Activated CD4-positive, alpha-beta T cell treated with anti-CD3 and anti-CD28 coated beads, Interleukin-2, Interleukin-6, amounts not matched to agents 100 ng/mL and 50 ng/mL, durations not matched to agents 16 hours and 8 hours (primary cell): ENCODE results near the gene USH1C.

Experiments
- DNase-seq: peaks from one replicate; pipeline ENCODE4 v3.0.0-alpha.2; 2020

Gene USH1C

DNA sequence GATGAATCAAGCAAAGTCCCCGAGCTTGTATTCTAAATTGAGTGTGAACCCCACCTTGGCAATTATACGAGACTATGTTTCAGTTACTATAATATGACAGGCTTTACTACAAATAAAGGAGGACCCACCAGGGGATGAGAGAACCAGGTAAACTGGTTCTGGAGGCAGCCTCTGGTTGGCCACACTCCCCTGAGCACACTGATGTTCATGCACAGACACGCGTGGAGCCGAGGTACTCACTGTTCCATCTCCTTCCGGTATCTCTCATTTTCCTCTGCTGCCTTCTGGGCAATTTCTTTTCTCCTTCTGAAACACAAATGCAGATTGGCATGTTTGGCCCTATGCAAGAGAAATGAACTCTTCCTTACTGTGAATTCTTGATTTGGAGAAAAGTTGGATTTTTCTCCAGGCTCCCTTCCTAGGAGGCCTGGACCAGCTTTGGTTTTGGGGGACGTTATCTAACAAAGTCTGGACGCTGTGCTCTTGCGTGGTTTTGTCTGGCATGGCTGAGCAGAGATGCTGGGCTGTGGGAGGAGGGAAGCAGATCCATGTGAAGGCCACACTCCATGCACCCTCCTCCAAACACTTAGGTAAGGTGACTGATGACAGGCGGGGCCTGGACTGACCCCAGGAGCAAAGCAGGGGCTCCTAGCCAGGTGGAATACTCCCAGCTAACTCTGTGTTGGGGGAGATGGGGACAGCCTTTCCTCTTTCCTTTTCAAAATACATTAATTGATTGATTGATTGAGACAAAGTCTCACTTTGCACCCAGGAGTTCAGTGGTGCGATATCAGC lies 22.9 kb downstream of the USH1C start:
- no peak for DNase-seq

DNA sequence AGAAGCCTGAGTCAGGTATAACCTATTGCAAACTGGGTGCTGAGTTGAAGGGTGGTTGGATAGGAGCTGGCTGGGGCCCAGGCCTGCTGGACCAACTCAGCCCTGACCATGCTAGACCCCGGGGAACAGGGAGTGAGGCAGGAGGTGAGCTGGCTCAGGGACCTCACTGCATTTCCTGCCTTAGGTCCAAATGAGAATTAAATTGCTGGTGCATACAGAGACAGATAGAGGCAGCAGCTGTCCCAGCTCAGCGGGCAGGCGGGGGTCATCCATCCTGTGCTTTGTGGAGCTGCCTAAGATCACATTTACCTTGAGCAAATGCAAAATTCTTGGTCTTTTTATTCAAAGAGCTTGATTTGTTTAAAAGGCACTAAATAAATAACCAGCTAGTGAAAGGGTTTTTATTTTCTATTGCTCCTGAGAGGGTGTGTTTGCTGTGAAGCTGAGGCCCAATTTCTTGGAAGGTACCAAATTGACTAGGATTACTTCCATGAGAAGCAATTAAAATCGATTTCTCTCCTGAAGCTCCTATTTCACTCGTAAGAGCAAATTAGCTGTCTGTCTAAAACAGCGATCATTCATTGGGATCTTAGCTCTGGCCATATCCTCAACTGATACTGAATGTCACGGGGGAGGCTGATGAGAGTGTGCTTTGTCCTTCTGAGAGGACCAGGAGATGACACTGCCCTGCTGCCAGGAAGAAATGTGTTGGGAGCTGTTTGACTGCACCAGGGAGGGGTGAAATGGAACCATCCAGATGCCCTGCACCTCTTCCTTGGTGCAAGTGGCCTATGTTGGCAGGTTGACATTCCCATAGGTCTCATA lies 24.9 kb downstream of the USH1C start:
- DNase-seq: no peak

DNA sequence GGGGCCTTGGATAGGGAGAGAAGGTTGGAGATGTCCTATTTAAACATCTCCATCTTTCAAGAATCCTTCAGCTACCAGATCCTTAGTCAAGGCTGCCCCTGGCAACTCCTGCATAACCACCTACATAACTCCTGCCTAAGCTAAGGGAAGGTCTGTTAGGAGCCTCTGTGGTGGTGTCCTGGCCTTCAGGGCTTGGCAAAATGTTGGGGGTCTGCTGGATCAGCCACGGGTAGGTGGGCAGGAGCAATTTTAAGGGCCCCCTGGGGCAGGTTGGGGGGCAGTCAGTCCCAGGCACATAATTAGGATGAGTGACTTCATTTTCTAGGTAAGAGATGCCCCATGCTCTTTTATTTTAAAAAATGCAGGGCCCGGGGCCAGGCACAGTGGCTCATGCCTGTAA lies 25.9 kb downstream of the USH1C start:
- DNase-seq: no peak

DNA sequence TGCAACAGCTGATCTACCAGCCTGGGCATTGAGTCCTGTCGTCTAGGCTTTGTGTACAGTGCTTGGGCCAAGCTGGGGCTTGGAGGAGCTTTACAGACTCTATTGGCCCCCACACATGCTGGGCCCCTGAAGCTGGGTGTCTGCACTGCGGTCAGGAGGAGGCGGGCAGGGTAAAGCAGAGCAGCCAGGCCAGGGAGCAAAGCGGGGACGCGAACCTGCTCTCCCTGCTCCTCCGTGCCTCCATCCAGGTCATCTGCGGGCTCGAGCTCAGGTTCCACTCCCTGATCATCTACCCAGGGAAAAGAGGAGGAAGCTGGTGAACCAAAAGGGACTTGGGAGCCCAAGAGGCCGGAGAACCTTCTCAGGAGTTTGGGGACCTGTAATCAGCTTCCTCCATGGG lies 27.0 kb downstream of the USH1C start:
- DNase-seq: no peak

DNA sequence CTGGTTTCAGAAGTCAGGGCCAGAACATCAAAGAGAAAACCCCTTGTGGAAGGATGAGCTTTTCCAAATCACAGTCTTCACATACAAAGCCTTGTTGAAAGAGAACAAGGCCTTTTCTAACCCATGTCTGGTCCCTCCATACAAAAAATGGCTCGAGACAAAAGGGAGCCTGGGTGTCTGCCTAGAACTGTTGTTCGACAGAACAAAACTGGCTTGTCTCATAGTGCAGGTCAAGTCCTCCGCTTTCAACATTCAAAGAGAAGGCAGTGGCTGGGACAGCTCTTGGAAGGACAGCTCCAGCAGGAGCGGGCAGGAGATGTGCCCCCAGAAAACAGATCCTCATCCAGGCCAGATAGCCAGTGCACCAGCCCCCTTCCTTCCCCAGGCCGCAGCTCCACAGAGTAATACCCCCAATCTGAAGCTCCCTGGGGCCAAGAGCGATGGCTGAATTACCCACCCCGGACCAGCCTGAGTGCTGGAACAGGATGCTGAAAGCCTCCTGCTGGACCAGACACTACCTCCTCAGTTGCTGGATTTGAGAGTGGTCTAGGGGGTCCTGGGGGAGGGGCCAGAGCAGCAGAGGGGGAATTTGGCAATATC lies 27.6 kb downstream of the USH1C start:
- no peak for DNase-seq

DNA sequence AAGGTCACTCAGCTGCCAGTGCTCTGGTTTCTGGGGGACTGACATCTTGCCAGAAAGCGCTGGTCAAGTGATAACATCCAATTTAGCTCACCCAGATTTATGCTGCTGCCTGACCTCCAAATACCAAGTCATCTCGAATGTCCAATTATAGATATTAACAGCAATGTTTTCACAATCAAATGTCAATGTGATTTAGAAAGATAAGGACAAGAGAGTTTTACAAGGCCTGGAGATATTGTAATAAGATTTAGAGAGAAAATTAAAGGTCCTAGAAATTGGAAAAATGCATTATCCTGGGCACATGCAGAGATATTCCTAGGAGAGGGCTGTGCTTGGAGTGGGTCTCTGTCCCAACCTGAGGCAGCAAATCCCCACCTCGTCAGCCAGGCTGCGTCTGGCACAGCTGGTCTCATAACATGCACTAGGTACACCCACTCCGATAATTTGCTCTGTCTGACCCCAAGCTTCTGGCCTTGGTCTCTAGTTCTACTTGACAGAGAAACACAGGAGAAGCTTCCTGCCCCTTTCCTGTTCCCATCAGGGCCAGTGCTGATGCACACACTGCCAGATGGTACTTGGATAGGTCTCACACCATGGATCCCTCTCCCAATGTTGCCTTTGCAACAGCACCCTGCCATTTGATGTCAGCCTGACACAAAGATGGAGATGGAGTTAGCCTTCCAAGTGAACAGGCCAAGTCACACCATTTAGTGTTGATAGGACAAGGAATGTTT lies 28.6 kb downstream of the USH1C start:
- no peak for DNase-seq

DNA sequence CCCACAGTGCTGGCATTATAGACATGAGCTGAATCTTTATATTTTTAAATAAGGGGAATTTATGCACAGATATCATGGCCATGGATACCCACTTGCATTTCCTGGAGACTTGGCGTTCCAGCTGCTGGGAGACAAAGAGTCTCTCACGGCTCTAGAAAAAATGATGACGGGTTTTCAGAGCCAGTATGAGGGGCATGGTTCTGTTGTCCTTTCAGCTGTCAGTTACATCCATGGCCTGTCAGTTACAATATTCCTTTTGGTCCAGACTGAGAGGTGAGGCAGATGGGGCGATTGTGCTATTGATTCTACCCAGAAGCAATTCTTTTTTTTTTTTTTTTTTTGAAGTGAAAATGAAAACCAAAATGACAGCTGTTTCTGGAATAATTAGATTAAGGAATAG lies 29.7 kb downstream of the USH1C start:
- no peak for DNase-seq

DNA sequence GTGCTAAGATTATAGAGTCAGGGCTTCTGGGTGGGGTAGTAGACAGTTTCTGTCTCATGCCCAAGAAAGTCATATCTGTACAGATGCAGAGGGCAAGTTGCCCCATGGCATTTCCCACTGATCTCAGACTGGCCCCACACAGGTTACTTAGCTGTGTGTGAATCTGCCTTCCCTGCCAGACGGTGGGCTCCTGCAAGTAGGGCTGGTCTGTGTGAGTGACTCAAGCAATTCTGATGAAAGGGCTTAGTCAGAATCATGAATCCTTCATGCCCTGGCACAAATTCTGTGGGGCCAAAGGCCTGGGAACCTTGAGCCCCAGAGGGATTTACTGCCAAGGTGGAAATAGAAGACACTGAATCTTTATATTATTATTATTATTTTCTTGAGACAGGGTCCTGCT lies 30.4 kb downstream of the USH1C start:
- no peak for DNase-seq

DNA sequence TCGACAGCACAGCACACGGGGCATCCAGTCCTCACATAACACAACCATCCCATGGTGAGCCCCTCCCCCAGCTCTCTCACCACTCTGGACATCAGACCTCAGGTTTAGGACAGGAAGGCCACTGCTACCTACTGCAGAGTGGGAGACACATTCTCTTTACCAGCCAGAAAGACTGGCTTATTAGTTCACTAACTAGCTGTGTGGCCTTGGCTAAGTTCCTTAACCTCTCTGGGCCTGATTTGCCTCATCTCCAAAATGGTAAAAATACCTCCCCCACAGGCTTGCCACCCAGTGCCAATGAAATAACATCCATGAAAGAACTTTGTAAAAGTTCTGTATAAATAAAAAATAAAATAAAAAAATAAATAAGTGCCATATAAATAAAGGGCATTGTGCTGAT lies 32.1 kb downstream of the USH1C start:
- DNase-seq: no peak

DNA sequence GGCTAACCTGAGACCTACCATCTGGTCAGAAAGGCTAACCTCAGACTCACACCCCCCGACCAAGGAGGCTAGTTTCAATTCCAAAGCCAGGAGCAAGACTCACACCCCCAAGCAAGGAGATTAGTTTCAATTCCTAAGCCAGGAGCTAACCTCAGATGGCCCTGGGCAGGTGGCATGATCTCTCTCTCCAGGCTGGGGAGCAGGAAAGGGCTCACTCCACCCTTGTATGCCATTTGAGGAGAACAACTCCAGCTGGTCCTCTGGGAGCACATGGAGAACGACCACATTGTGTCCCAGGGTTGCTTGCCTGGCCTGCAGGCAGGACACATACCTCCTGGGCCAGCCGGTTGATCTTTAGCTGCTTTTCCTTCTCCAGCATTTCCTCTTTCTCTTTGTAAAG lies 32.6 kb downstream of the USH1C start:
- no peak for DNase-seq

DNA sequence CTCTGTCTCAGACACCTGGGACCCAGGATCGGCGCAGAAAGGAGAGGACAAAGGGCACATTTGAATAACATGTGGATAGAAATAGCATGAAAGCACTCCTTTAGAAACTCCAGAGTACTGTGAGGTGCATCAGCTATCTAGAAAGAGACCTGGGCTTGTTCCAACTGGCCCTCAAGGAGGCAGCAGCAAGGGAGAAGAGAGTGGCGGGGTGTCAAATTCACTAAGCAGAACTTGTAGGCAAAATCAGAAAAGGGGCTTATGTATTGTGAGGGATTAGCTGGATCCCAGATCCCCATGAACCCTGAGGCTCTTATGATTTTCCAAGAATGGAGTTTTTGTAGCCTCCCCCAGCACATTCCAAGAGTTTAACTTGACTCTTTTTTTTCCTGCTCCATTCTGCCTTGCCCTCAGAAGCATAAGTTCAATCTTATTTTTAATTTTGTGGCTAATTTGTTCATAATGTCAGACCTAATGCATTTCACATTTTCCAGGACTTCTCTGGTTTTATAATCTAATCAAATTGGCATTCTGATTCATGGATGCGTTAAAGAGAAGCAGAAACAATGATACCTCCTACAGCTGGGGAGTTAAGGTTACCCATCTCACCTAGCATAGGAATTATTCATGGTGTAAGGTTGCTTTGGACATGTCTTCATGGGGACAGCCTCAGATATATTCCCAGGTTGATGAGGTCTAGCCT lies 33.6 kb downstream of the USH1C start:
- DNase-seq: no peak

DNA sequence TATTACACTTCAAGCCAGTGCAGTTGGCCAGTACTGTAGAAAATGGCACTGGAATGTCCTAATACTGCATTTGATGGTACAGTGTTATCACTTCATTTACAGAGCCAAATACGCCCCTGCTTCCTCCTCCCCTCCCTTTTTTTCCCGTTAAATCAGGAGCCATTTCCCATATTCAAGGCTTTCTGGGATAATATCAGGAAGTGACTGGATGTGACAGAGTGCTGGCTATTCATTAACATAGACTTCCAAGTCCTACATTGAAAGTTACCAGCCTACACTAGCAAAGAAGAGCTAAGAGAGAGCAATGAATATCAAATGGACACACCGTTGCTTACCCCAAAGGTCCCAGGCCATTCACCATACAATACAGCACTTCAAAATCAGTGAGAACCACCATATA lies 35.4 kb downstream of the USH1C start:
- no peak for DNase-seq

DNA sequence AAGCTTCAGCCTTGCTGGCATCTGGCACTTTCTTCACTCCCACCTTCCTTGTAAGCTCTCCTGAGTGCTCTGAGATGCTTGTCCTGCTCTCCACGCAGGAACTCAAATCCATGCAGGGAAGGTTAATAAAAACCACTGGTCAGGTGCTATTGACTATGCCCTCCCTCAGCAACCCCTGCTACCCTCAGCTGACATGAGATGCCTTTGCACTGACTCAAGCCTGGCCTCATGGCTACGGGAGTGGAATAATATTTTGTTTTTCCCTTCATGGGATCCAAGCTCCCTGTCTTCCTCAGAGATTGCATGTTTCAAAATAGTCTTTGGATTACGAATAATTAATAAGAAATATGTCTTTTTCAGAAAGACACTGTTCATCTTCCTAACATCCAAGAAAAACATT lies 35.9 kb downstream of the USH1C start:
- DNase-seq: no peak

DNA sequence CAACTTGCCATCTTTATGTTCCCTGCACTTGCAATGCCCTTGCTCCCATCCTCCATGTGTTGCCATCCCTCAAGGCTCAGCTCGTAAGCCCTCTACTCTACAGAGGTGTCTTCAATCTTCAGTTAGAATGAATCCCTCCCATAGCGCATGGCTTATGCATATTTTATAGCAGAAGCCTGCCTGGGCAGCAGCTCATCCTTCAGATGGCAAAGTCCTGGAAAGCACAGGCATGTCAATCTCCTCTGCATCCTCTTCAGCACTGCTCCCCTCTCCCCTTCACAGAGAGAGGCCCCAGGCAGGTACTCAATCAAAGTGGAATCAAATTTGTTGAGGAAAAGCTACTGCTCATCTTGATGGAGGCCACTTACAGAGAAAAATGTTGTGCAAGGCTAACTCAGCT lies 36.4 kb downstream of the USH1C start:
- DNase-seq: no peak

DNA sequence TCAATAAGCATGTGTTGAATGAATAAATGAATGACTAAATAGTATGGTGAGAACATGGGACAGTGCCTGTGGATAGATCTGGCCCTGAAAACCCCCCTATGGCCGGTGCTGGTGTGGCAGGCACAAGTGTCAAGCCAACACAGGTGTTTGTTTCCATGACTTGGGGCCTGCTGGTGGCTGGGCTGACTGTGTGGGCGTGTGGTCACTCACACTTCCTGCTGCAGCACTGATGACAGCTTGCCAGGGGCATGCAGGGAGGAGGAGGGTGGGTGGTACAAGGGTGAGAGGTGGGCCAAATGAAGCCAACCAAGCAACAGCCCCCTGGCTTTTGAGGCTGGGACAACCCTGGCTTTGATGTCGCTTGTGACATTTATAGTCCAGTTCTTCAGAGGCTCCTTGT lies 37.3 kb downstream of the USH1C start:
- no peak for DNase-seq

DNA sequence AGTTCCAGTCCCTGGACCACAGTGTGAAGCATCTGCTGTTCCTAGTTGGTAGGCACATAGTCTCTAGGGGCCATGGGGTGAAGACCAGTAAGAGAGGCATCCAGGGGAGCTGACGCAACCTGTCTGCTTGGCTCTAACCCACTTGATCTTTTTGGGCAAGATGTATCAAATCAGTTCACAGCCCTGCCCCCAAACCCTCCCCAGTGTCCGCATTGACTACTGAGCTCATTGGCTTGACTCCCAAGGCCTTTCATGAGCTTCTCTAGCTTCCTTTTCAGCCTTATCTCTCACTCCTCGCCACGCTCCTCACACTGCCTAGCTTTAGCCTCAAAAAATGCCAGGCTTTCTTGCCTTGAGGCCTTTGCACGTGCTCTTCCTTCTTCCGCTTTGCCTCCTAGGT lies 37.9 kb downstream of the USH1C start:
- no peak for DNase-seq

DNA sequence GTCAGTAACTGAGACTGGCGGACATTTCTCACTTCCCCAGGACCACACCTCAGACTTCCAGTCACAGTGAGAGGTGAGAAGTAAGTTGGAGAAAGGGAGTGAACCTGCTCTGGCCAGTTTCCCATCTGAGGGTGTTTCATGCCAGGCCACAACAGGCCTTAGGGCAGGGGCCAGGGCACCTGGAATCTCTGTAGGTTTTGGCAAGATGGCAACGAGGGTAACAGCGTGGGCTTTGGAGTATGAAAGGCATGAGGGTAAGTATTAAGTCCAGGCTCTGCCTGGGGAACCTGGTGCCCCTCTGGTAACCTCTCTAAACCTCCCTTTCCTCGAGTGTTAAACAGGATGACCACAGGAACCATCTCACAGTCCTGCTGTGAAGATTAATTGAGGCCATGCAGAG lies 39.1 kb downstream of the USH1C start:
- no peak for DNase-seq

DNA sequence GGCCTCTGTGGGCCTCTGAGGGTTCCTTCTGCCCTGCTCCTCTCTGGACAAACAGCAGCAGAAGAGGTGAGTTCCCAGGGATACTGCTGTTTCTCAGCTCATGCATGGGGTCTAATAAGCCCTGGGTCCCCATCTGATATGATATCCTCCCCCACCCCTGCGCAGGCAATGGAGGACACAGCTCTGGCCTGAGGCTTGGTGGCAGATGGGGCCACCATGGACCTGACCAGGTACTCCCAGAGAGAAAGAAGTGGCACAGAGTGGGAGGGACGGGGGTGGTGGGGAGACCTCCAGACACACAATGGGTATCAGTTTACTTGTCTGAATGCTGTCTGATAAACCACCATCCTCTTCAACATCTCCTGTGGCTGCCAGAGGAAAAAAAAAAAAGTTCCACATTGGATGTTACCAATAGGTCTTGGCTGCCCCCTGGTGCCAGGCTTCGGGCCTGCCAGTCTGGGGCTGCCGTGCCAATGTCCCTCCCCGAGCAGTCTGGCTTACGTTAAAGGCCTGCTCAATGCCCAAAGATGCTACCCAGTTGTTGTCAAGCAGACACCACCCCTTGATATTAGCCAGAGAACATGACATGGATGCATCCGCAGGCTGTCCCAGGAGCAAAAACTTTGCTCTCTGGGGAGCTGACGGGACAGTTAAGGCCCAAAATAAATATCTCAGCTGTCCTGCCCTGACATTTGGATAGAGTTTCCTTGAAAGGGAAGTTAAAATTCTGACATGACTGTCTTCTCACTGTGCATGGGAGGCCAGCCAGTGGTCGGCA lies 39.7 kb downstream of the USH1C start:
- peak; percentile 76 for DNase-seq

DNA sequence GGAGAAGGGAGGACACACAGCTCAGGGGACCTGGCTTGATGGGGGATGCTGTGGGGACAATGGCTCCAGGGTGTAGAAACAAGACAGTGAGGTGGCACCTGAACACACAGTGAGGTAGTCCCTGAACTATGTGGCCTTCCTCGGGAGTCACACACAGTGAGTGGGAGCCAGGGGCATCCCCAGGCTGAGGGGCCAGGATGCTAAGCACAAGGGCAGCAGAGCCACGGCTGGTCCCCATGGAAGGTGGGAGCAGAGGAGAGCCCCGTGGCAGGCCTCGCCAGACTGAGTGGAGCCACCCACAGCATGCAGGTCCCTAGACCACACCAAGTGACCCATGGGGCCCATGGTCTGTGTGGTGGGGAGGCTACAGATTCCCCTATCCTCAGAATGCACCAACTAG lies 41.6 kb downstream of the USH1C start:
- DNase-seq: no peak

DNA sequence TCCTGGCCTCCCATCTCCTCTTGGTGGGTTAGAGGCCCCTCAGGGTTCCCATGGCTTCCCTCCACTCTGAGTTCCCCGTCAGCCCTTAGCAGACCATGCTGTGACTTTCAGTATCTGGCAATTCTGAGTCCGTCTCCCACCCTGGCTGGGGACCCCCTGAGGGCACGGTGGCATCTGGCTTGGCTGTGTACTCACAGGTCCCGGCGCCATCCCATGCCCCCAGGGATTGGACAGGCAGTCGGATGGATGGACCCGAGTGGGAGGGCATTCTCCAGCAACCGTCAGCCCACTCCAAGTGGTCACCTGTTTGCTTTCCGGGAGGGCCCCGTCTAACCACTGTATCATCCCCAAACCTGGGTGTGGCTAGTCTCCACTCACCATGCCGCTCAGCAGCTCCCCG lies 43.5 kb downstream of the USH1C start:
- DNase-seq: no peak

DNA sequence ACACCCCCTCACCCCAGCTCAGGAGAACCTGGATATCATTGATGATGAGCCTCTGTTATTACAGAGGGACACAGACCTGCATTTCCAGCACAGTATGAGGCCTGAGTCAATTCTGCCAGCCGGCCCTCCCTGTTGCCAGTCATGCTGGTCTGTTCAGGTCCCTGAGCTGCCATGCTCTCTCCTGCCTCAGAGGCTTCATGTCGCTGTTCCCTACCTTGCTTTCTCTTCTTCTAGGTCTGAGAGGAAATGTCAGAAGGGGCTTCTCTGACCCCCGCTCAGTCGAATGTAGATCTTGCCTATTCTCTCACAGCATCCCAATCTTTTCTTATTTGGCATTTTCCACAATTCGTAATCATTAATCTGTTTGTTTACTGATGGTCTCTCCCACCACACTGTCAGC lies 45.7 kb downstream of the USH1C start:
- no peak for DNase-seq

DNA sequence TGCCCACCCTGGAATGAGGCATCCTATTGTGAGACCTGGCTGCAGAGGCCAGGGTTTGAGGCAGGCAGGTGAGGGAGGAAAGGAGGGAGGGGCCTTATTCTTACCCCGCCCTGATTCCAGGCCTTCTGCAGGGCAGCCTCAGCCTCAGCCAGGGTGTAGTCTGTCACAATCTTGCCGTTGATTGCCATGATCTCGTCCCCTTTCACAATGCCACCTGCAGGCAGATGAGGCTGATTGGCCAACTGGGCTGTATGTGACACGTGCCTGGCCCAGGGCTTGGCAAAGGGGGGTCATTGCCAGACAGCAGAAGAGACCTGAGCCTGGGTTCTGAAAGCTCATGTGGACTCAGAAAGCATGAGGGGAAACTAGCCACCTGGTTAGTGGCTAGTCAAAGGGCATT lies 46.2 kb downstream of the USH1C start:
- no peak for DNase-seq
